Caco-2 (cell line): Measurements from ENCODE around the gene SCN8A. TPM values are rescaled to one million over a fixed set of nuclear protein-coding genes. Genes with fewer than 3 reads are reported as not detected.
"Not testable (repeated sequence)": the region's sequence is repeated elsewhere in the genome, so short reads cannot be mapped to it uniquely, and the experiment has no call there.

Source experiments
- BruUV-seq: library from RNA; stranded (reverse); fragments of 400-500 nt; replicated peaks from 2 replicates; lab custom pipeline; 2021; lab: Mats Ljungman, UMichigan
- CTCF ChIA-PET: fragments of 300-600 bp; sonication (Branson Sonifier 250); formaldehyde crosslinking; loops from one replicate; lab custom pipeline; 2022; ENCODE audit warnings: antibody characterized with exemption; lab: Charles Lee
- POLR2A ChIA-PET: fragments of 300-600 bp; sonication (Branson Sonifier 250); formaldehyde crosslinking; loops from one replicate; lab custom pipeline; 2022; ENCODE audit warnings: antibody characterized with exemption; lab: Charles Lee
- DNase-seq, 2 experiments: peaks; one replicate each; pipeline versions ENCODE4 v3.0.0 to v3.0.0-alpha.2; 2020 to 2022
- H3K27me3 ChIP-seq: replicated peaks from 2 replicates; pipeline ENCODE4 v1.6.0; 2011; ENCODE audit warnings: low read length; ENCODE audit not compliant: control insufficient read depth, insufficient read depth
- H3K36me3 ChIP-seq: 2 replicates; pipeline ENCODE4 v1.5.1; 2011; ENCODE audit warnings: low read length; ENCODE audit not compliant: control insufficient read depth, insufficient read depth
- H3K4me1 ChIP-seq: fragments of 250-450 bp; sonication (Bioruptor Pico); 2 replicates; pipeline ENCODE4 v1.5.1; 2020; ENCODE audit warnings: mild to moderate bottlenecking
- H3K4me3 ChIP-seq: 2 replicates; pipeline ENCODE4 v1.5.1; 2011; ENCODE audit warnings: low read depth, mild to moderate bottlenecking, control low read depth, low read length
- H3K9me3 ChIP-seq: fragments of 250-450 bp; sonication (Bioruptor Pico); 2 replicates; pipeline ENCODE4 v1.5.1; 2020; ENCODE audit warnings: mild to moderate bottlenecking, moderate library complexity
- H3K27ac Mint-ChIP-seq: one replicate; pipeline ENCODE4 v1.8.0; 2022; ENCODE audit warnings: mixed read lengths; ENCODE audit not compliant: unreplicated experiment
- H3K27me3 Mint-ChIP-seq: one replicate; pipeline ENCODE4 v1.8.0; 2022; ENCODE audit warnings: mixed read lengths; ENCODE audit not compliant: insufficient read depth, unreplicated experiment
- H3K36me3 Mint-ChIP-seq: one replicate; pipeline ENCODE4 v1.8.0; 2022; ENCODE audit warnings: mild to moderate bottlenecking, mixed read lengths; ENCODE audit not compliant: insufficient read depth, unreplicated experiment
- H3K4me1 Mint-ChIP-seq: one replicate; pipeline ENCODE4 v1.8.0; 2022; ENCODE audit warnings: low read depth, mixed read lengths; ENCODE audit not compliant: unreplicated experiment
- H3K4me3 Mint-ChIP-seq: one replicate; pipeline ENCODE4 v1.8.0; 2022; ENCODE audit warnings: mild to moderate bottlenecking, moderate library complexity, mixed read lengths; ENCODE audit not compliant: unreplicated experiment
- H3K9me3 Mint-ChIP-seq: one replicate; pipeline ENCODE4 v1.8.0; 2022; ENCODE audit warnings: mixed read lengths; ENCODE audit not compliant: unreplicated experiment
- intact Hi-C: fragments of 100-400 bp; cut with micrococcal nuclease; formaldehyde crosslinking; loops from one replicate; pipeline ENCODE4 v1.10.0; 2022; ENCODE audit not compliant: unreplicated experiment
- total RNA-seq: library from RNA; stranded (reverse); gene quantifications from 2 replicates; pipeline ENCODE4 v1.2.3, GENCODE V29; 2022
- TF ChIP-seq, protein P1 (sequence below), 2 experiments: fragments of 200-600 bp in 1 of 2; IDR thresholded peaks; 1 replicate in 1 of 2; 2 replicates in 1 of 2; pipeline versions ENCODE4 v1.5.1 to v1.8.0; 2011 to 2022; ENCODE audit warnings: antibody characterized with exemption in 1 of 2, control low read depth in 1 of 2, inconsistent platforms in 1 of 2, low read depth in 1 of 2, low read length in 1 of 2, mild to moderate bottlenecking in 1 of 2, moderate library complexity in 1 of 2; ENCODE audit not compliant: insufficient read depth in 1 of 2, severe bottlenecking in 1 of 2, unreplicated experiment in 1 of 2

Gene SCN8A
- total RNA-seq, 1 experiment from 2014 or later: 16.5 TPM

- ChIA-PET POLR2A (no interaction called here), CTCF (no interaction called here)
- Mint-ChIP-seq H3K36me3 (no peaks in the 10 kb centered on the region), H3K4me3 (no peak overlapping the region), H3K27me3 (no peaks in the 10 kb centered on the region), H3K4me1 (no peaks in the 10 kb centered on the region), H3K9me3 (peaks cover 11% of the 10 kb centered on the region), H3K27ac (no peak overlapping the region)
- TF ChIP-seq, protein P1, sequence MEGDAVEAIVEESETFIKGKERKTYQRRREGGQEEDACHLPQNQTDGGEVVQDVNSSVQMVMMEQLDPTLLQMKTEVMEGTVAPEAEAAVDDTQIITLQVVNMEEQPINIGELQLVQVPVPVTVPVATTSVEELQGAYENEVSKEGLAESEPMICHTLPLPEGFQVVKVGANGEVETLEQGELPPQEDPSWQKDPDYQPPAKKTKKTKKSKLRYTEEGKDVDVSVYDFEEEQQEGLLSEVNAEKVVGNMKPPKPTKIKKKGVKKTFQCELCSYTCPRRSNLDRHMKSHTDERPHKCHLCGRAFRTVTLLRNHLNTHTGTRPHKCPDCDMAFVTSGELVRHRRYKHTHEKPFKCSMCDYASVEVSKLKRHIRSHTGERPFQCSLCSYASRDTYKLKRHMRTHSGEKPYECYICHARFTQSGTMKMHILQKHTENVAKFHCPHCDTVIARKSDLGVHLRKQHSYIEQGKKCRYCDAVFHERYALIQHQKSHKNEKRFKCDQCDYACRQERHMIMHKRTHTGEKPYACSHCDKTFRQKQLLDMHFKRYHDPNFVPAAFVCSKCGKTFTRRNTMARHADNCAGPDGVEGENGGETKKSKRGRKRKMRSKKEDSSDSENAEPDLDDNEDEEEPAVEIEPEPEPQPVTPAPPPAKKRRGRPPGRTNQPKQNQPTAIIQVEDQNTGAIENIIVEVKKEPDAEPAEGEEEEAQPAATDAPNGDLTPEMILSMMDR (IDR thresholded peaks at IDR 0.05; ENCODE audit: insufficient read depth in 1 of 2, low read depth in 1 of 2, low read length in 1 of 2, severe bottlenecking in 1 of 2, unreplicated experiment in 1 of 2): no peak
- no peaks in the 10 kb centered on the region for H3K36me3 ChIP-seq
- H3K4me1 ChIP-seq: no peaks in the 10 kb centered on the region
- BruUV-seq: no TSS peak
- DNase-seq: no peak
- intact Hi-C loops: no loop called here
- no peaks in the 10 kb centered on the region for H3K27me3 ChIP-seq
- H3K4me3 ChIP-seq: no peak overlapping the region
- no peaks in the 10 kb centered on the region for H3K9me3 ChIP-seq
These were observed 48.3 kb downstream of the SCN8A start for GRCh38 chr12:51639361-51639760.

DNA sequence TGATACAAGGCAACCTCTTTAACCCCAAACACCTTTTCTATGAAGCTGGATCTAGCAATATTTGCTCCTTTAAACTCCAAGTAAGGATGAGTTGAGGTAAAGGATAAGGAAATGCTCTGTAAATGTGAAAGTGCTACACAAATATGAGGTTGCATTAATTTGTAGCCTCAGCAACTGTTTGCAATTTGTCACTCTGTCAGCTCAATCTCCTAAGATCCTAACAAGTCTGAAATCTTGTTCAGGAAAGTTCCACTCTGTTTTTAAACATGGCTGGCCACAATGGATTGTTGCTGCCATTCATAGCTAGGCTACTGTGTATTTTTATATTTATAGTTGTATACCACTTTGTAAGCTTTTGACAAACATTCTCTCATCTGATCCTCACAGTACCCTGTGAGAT, 51.3 kb downstream of the SCN8A start:
- no peak overlapping the region for H3K4me3 ChIP-seq
- no TSS peak for BruUV-seq
- H3K9me3 Mint-ChIP-seq: peaks cover 6% of the 10 kb centered on the region
- intact Hi-C loops: no loop called here
- H3K27ac Mint-ChIP-seq: no peak overlapping the region
- DNase-seq: no peak
- no peaks in the 10 kb centered on the region for H3K9me3 ChIP-seq
- H3K27me3 ChIP-seq: no peaks in the 10 kb centered on the region
- no peaks in the 10 kb centered on the region for H3K36me3 Mint-ChIP-seq
- POLR2A ChIA-PET: no interaction called here
- TF ChIP-seq, protein P1 (IDR thresholded peaks at IDR 0.05; ENCODE audit: insufficient read depth in 1 of 2, low read depth in 1 of 2, low read length in 1 of 2, severe bottlenecking in 1 of 2, unreplicated experiment in 1 of 2): no peak
- no peaks in the 10 kb centered on the region for H3K4me1 Mint-ChIP-seq
- CTCF ChIA-PET: no interaction called here
- H3K4me3 Mint-ChIP-seq: no peak overlapping the region
- no peaks in the 10 kb centered on the region for H3K36me3 ChIP-seq
- no peaks in the 10 kb centered on the region for H3K4me1 ChIP-seq
- no peaks in the 10 kb centered on the region for H3K27me3 Mint-ChIP-seq

DNA sequence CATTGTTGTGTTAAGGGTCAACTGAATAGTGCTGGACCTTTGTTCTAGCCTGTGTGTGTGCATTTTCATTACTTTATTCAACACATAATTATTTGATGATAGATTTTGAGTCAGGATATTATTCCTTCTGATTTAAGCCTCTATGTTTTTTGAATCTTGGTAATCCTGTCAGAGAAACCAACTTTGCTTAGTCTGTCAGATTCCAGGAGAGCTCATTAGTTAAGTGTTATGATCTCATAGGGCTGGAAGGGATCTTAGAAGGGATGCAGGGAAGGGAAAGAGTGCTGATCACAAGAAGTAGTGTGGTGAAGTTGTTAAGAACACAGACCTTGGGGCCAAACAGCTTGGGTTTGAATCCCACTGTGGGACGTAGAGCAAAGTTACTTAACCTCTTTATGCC, 52.9 kb downstream of the SCN8A start:
- Mint-ChIP-seq H3K27me3 (no peaks in the 10 kb centered on the region), H3K27ac (no peak overlapping the region), H3K9me3 (no peaks in the 10 kb centered on the region), H3K4me3 (no peak overlapping the region), H3K4me1 (no peaks in the 10 kb centered on the region), H3K36me3 (no peaks in the 10 kb centered on the region)
- Histone ChIP-seq H3K27me3 (no peaks in the 10 kb centered on the region), H3K4me3 (no peak overlapping the region), H3K4me1 (no peaks in the 10 kb centered on the region), H3K9me3 (0 out of 2 replicates have a peak, but pooled peaks cover 3% of the 10 kb centered on the region), H3K36me3 (no peaks in the 10 kb centered on the region)
- BruUV-seq: no TSS peak
- DNase-seq: no peak
- POLR2A ChIA-PET: no interaction called here
- intact Hi-C loops: no loop called here
- TF ChIP-seq, protein P1 (IDR thresholded peaks at IDR 0.05; ENCODE audit: insufficient read depth in 1 of 2, low read depth in 1 of 2, low read length in 1 of 2, severe bottlenecking in 1 of 2, unreplicated experiment in 1 of 2): no peak
- CTCF ChIA-PET: no interaction called here

DNA sequence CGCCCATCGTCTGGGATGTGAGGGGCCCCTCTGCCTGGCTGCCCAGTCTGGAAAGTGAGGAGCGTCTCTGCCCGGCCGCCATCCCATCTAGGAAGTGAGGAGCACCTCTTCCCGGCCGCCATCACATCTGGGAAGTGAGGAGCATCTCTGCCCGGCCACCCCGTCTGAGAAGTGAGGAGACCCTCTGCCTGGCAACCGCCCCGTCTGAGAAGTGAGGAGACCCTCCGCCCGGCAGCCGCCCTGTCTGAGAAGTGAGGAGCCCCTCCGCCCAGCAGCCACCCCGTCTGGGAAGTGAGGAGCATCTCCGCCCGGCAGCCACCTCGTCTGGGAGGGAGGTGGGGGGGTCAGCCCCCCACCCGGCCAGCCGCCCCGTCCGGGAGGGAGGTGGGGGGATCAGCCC, 53.7 kb downstream of the SCN8A start:
- H3K9me3 Mint-ChIP-seq, H3K36me3 ChIP-seq, H3K9me3 ChIP-seq, H3K27me3 Mint-ChIP-seq, intact Hi-C loops, DNase-seq, CTCF ChIA-PET, H3K4me1 Mint-ChIP-seq, H3K4me1 ChIP-seq, H3K4me3 ChIP-seq, BruUV-seq, H3K27me3 ChIP-seq, POLR2A ChIA-PET, H3K27ac Mint-ChIP-seq, H3K36me3 Mint-ChIP-seq, H3K4me3 Mint-ChIP-seq: not testable (repeated sequence)
